Glutamatergic neuron (in vitro differentiated cells): ENCODE results near the gene RGCC. TPM values are rescaled to one million over a fixed set of nuclear protein-coding genes. Genes with fewer than 3 reads are reported as not detected.

Experiments
- DNase-seq: peaks from one replicate; pipeline ENCODE4 v3.0.0; 2022
- H3K27ac Mint-ChIP-seq: one replicate; pipeline ENCODE4 v1.8.0; 2020; ENCODE audit warnings: mild to moderate bottlenecking, mixed read lengths, inconsistent platforms; ENCODE audit not compliant: unreplicated experiment
- H3K27me3 Mint-ChIP-seq: one replicate; pipeline ENCODE4 v1.8.0; 2020; ENCODE audit warnings: mild to moderate bottlenecking, moderate library complexity, mixed read lengths, inconsistent platforms; ENCODE audit not compliant: unreplicated experiment
- H3K36me3 Mint-ChIP-seq: one replicate; pipeline ENCODE4 v1.8.0; 2020; ENCODE audit warnings: mild to moderate bottlenecking, mixed read lengths, inconsistent platforms; ENCODE audit not compliant: unreplicated experiment
- H3K4me1 Mint-ChIP-seq: one replicate; pipeline ENCODE4 v1.8.0; 2020; ENCODE audit warnings: mild to moderate bottlenecking, low read depth, mixed read lengths, inconsistent platforms; ENCODE audit not compliant: unreplicated experiment
- H3K4me3 Mint-ChIP-seq: one replicate; pipeline ENCODE4 v1.8.0; 2020; ENCODE audit warnings: mild to moderate bottlenecking, mixed read lengths, inconsistent platforms; ENCODE audit not compliant: unreplicated experiment
- H3K9me3 Mint-ChIP-seq: one replicate; pipeline ENCODE4 v1.8.0; 2020; ENCODE audit warnings: mild to moderate bottlenecking, moderate library complexity, mixed read lengths, inconsistent platforms; ENCODE audit not compliant: unreplicated experiment
- total RNA-seq: library from RNA; stranded (reverse); fragmentation: NEBNext Ultra II Directional; extraction: Animal tissue kit (Norgen Biotek cat#: 25700); gene quantifications from one replicate; pipeline ENCODE4 v1.2.1, GENCODE V29; 2021; ENCODE audit not compliant: unreplicated experiment
- TF ChIP-seq, protein P1 (sequence below): fragments of 200-600 bp; sonication (generic); IDR thresholded peaks from one replicate; pipeline ENCODE4 v1.5.0; 2021; ENCODE audit not compliant: partially characterized antibody, unreplicated experiment

Gene RGCC
- total RNA-seq, 1 donor from 2014 or later = not detected

DNA sequence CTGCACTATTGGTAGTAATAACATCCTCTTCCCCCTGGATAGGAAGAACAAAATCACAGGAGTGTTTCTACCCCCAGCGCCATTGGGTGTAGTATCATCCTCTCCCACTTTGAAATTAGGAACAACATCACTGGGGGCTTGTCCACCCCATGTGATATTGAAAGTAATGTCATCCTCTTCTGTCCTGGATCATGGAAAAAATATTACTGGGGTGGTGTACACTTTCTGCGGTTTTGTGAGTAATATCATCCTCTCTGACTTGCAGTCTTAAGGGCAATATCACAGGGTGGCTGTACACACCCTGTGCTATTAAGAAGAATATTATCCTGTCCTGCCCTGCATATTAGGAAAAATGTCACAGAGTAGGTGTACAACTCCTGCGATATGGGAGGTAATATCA lies 4.9 kb upstream of the RGCC start:
- H3K27me3 Mint-ChIP-seq = peaks cover 16% of the 10 kb centered on the region
- no peaks in the 10 kb centered on the region for H3K36me3 Mint-ChIP-seq
- DNase-seq = no peak
- no peak overlapping the region for H3K4me3 Mint-ChIP-seq
- TF ChIP-seq, protein P1, sequence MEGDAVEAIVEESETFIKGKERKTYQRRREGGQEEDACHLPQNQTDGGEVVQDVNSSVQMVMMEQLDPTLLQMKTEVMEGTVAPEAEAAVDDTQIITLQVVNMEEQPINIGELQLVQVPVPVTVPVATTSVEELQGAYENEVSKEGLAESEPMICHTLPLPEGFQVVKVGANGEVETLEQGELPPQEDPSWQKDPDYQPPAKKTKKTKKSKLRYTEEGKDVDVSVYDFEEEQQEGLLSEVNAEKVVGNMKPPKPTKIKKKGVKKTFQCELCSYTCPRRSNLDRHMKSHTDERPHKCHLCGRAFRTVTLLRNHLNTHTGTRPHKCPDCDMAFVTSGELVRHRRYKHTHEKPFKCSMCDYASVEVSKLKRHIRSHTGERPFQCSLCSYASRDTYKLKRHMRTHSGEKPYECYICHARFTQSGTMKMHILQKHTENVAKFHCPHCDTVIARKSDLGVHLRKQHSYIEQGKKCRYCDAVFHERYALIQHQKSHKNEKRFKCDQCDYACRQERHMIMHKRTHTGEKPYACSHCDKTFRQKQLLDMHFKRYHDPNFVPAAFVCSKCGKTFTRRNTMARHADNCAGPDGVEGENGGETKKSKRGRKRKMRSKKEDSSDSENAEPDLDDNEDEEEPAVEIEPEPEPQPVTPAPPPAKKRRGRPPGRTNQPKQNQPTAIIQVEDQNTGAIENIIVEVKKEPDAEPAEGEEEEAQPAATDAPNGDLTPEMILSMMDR = no peak
- no peaks in the 10 kb centered on the region for H3K9me3 Mint-ChIP-seq
- no peak overlapping the region for H3K27ac Mint-ChIP-seq
- H3K4me1 Mint-ChIP-seq = no peaks in the 10 kb centered on the region

- TF ChIP-seq, protein P1 = no peak
- no peak for DNase-seq
- no peak overlapping the region for H3K4me3 Mint-ChIP-seq
- no peak overlapping the region for H3K27ac Mint-ChIP-seq
- no peaks in the 10 kb centered on the region for H3K36me3 Mint-ChIP-seq
- peaks cover 16% of the 10 kb centered on the region for H3K27me3 Mint-ChIP-seq
- no peaks in the 10 kb centered on the region for H3K4me1 Mint-ChIP-seq
- H3K9me3 Mint-ChIP-seq = no peaks in the 10 kb centered on the region
These were observed 3.7 kb upstream of the RGCC start for GRCh38 chr13:41453620-41454019.

- H3K9me3 Mint-ChIP-seq = no peaks in the 10 kb centered on the region
- TF ChIP-seq, protein P1 = no peak
- no peaks in the 10 kb centered on the region for H3K36me3 Mint-ChIP-seq
- H3K27ac Mint-ChIP-seq = no peak overlapping the region
- no peak overlapping the region for H3K4me3 Mint-ChIP-seq
- no peak for DNase-seq
- H3K4me1 Mint-ChIP-seq = no peaks in the 10 kb centered on the region
- H3K27me3 Mint-ChIP-seq = peaks cover 19% of the 10 kb centered on the region
These were observed 3.2 kb upstream of the RGCC start for GRCh38 chr13:41454170-41454569.

DNA sequence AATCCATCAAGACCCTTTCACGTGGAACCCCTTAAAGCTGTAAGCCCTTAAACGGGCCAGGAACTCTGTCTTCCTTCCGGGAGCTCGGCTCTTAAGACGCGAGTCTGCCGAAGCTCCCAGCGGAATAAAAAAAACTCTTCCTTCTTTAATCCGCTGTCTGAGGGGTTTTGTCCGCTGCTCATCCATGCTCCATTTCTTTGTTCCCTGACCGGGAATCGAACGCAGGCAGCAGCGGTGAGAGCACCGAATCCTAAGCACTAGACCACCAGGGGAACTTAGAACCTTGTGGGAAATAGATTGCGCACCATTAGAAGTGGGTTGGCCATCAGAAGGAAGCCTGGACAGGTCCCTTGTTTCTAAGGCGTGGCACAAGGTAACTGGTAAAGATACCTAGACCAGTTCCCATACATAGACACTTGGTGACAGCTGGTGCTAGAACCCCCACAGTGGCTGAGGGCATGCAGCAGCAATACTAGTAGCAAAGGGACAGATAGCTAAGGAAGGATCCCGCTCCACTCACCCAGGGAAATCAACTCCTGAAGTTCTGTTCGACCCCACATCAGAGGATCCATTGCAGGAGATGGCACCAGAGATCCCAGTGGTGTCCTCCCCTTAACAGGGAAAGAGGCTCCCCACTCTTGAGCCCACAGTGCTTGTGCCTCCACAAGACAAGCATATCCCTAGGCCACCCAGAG lies 1.5 kb upstream of the RGCC start:
- Mint-ChIP-seq H3K36me3 (no peaks in the 10 kb centered on the region), H3K27me3 (peaks cover 21% of the 10 kb centered on the region), H3K27ac (no peak overlapping the region), H3K4me3 (peak overlapping the region; percentile 64), H3K9me3 (no peaks in the 10 kb centered on the region), H3K4me1 (no peaks in the 10 kb centered on the region)
- TF ChIP-seq, protein P1 = no peak
- no peak for DNase-seq

- peaks cover 21% of the 10 kb centered on the region for H3K27me3 Mint-ChIP-seq
- peak overlapping the region; percentile 63 for H3K4me3 Mint-ChIP-seq
- TF ChIP-seq, protein P1 = no peak
These were observed 338 bp downstream of the RGCC start for GRCh38 chr13:41457589-41458186.

More at GRCh38 chr13:41457589-41458186, 338 bp downstream of the RGCC start:
- DNase-seq = no peak
- H3K9me3 Mint-ChIP-seq = no peaks in the 10 kb centered on the region
- H3K4me1 Mint-ChIP-seq = no peaks in the 10 kb centered on the region
- no peak overlapping the region for H3K27ac Mint-ChIP-seq
- no peaks in the 10 kb centered on the region for H3K36me3 Mint-ChIP-seq
